Measurements from ENCODE around the gene TEX14.
"Not testable (repeated sequence)": the region's sequence is repeated elsewhere in the genome, so short reads cannot be mapped to it uniquely, and the experiment has no call there.

TEX14 gene

GRCh38 chr17:58568044-58568799, 123.6 kb downstream of the TEX14 start:
- H3K27me3 ChIP-seq (ENCODE audit: control insufficient read depth, insufficient read depth, low read length, poor library complexity, severe bottlenecking) = no peaks in the 10 kb centered on the region
- no peaks in the 10 kb centered on the region for H3K9me3 ChIP-seq (ENCODE audit: control insufficient read depth, low read length)
- 93% methylated on average over 1 of the region's 1 CpG for WGBS, 2 experiments

DNA sequence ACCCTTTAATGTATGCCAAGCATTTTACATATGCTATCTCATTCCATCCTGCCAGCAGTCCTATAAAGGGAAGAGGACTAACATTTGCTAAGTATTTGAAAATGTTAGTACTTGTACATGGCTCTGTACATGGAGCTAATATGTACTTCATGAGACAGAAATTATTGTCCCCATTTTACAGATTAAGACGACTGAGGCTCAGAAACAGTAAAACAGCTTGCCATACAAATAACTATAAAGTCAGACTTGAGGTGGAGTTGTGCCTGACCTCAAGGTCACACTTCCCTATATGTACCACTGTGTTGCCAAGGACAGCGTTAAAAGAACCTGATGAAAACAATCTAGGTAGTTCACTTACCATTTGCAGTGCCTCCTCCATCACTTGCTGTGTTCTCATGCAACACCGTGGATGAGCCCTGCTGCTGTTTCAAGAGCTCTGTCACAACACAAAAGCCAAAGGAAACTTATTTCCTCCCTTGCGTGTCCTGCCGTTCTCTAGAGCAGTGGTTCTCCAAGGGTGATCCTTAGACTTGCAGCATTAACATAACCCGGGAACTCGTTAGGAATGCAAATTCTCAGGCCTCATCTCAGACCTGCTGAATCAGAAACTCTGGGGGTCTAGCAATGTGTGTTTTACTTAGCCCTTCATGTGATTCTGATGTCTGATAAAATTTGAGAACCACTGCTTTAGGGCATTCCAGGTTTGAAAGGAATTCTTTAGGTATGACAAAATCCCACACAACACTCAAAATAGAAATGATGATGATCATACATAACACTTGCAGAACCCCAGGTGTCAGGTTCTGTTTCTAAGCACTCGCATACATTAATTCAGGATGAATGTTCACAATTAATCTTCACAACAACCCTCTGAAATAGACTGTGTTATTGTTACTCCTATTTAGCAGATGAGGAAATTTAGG, 126.2 kb downstream of the TEX14 start:
- H3K4me3 ChIP-seq (ENCODE audit: insufficient read depth, low read depth, low read length) = no peak overlapping the region
- no peak overlapping the region for H3K27ac ChIP-seq (ENCODE audit: insufficient read depth, low read depth, low read length, poor library complexity, severe bottlenecking)
- H3K4me1 ChIP-seq (ENCODE audit: control insufficient read depth, insufficient read depth, low read length) = no peaks in the 10 kb centered on the region
- 45 to 49% methylated on average over 8 of the region's 8 CpGs for WGBS, 2 experiments
- no peaks in the 10 kb centered on the region for H3K36me3 ChIP-seq (ENCODE audit: control insufficient read depth, insufficient read depth, low read length)
- no peaks in the 10 kb centered on the region for H3K9me3 ChIP-seq (ENCODE audit: control insufficient read depth, low read length)
- H3K27me3 ChIP-seq (ENCODE audit: control insufficient read depth, insufficient read depth, low read length, poor library complexity, severe bottlenecking) = no peaks in the 10 kb centered on the region

More at GRCh38 chr17:58568044-58568799, 123.6 kb downstream of the TEX14 start:
- Histone ChIP-seq H3K27ac (ENCODE audit: insufficient read depth, low read depth, low read length, poor library complexity, severe bottlenecking) (no peak overlapping the region), H3K36me3 (ENCODE audit: control insufficient read depth, insufficient read depth, low read length) (no peaks in the 10 kb centered on the region), H3K4me3 (ENCODE audit: insufficient read depth, low read depth, low read length) (no peak overlapping the region), H3K4me1 (ENCODE audit: control insufficient read depth, insufficient read depth, low read length) (no peaks in the 10 kb centered on the region)

DNA sequence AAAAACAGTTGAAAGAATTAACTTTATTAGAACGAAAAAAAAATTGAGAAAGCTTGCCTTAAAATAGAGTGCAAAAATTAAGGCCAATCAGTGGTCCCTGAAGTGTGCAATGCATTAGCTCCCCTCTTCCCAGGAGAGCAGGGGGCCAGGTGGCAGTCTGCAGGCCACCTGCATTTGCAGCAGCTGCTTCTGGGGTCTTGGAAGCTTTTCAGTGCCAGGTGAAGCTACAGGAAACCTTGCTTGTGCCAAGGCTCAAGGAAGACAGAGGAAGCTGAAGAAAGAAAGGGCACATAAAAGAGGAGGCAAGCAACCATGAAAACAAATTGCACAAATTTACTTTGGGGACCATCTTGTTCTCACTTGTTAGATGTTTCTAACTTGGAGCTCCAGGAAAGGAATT, 126.9 kb downstream of the TEX14 start:
- Histone ChIP-seq H3K4me1 (ENCODE audit: control insufficient read depth, insufficient read depth, low read length) (no peaks in the 10 kb centered on the region), H3K4me3 (ENCODE audit: insufficient read depth, low read depth, low read length) (no peak overlapping the region), H3K27ac (ENCODE audit: insufficient read depth, low read depth, low read length, poor library complexity, severe bottlenecking) (no peak overlapping the region), H3K36me3 (ENCODE audit: control insufficient read depth, insufficient read depth, low read length) (no peaks in the 10 kb centered on the region), H3K27me3 (ENCODE audit: control insufficient read depth, insufficient read depth, low read length, poor library complexity, severe bottlenecking) (no peaks in the 10 kb centered on the region), H3K9me3 (ENCODE audit: control insufficient read depth, low read length) (no peaks in the 10 kb centered on the region)
- WGBS, 2 experiments = 78 to 94% methylated on average over 1 of the region's 1 CpG

- no peaks in the 10 kb centered on the region for H3K36me3 ChIP-seq (ENCODE audit: control insufficient read depth, insufficient read depth, low read length)
- no peaks in the 10 kb centered on the region for H3K4me1 ChIP-seq (ENCODE audit: control insufficient read depth, insufficient read depth, low read length)
- 97 to 100% methylated on average over 2 of the region's 2 CpGs for WGBS, 2 experiments
Observed at GRCh38 chr17:58564243-58564642, 127.6 kb downstream of the TEX14 start.

GRCh38 chr17:58560511-58560910, 131.3 kb downstream of the TEX14 start:
- H3K9me3 ChIP-seq (ENCODE audit: control insufficient read depth, low read length) = no peaks in the 10 kb centered on the region
- no peak overlapping the region for H3K27ac ChIP-seq (ENCODE audit: insufficient read depth, low read depth, low read length, poor library complexity, severe bottlenecking)
- H3K36me3 ChIP-seq (ENCODE audit: control insufficient read depth, insufficient read depth, low read length) = no peaks in the 10 kb centered on the region
- H3K4me1 ChIP-seq (ENCODE audit: control insufficient read depth, insufficient read depth, low read length) = no peaks in the 10 kb centered on the region
- H3K4me3 ChIP-seq (ENCODE audit: insufficient read depth, low read depth, low read length) = no peak overlapping the region
- H3K27me3 ChIP-seq (ENCODE audit: control insufficient read depth, insufficient read depth, low read length, poor library complexity, severe bottlenecking) = no peaks in the 10 kb centered on the region
- WGBS, 2 experiments = 92 to 95% methylated on average over 1 of the region's 1 CpG

More at GRCh38 chr17:58564243-58564642, 127.6 kb downstream of the TEX14 start:
- no peak overlapping the region for H3K4me3 ChIP-seq (ENCODE audit: insufficient read depth, low read depth, low read length)
- H3K27ac ChIP-seq (ENCODE audit: insufficient read depth, low read depth, low read length, poor library complexity, severe bottlenecking) = no peak overlapping the region
- H3K9me3 ChIP-seq (ENCODE audit: control insufficient read depth, low read length) = no peaks in the 10 kb centered on the region
- H3K27me3 ChIP-seq (ENCODE audit: control insufficient read depth, insufficient read depth, low read length, poor library complexity, severe bottlenecking) = no peaks in the 10 kb centered on the region

DNA sequence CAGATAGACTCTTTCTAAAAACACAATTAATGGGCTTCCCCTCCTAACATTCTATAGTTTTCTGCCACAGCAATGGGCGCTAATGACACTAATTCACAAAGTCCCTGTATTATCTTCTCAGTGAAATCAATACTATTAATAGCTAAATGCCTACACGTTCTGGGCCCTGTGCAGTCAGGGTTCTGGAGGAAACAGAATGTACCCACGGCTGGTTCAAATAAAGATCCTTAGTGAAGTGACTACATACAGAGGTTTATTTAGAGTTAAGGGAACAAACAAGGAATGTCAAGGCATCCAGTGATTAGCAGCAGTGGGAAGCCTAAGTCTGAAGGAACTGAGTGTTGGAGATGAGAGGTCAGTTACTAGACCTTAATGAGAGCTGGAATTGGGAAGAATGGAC, 133.9 kb downstream of the TEX14 start:
- no peaks in the 10 kb centered on the region for H3K36me3 ChIP-seq (ENCODE audit: control insufficient read depth, insufficient read depth, low read length)
- 88 to 92% methylated on average over 3 of the region's 3 CpGs for WGBS, 2 experiments
- H3K9me3 ChIP-seq (ENCODE audit: control insufficient read depth, low read length) = no peaks in the 10 kb centered on the region
- H3K27me3 ChIP-seq (ENCODE audit: control insufficient read depth, insufficient read depth, low read length, poor library complexity, severe bottlenecking) = no peaks in the 10 kb centered on the region
- no peaks in the 10 kb centered on the region for H3K4me1 ChIP-seq (ENCODE audit: control insufficient read depth, insufficient read depth, low read length)
- H3K27ac ChIP-seq (ENCODE audit: insufficient read depth, low read depth, low read length, poor library complexity, severe bottlenecking) = no peak overlapping the region
- no peak overlapping the region for H3K4me3 ChIP-seq (ENCODE audit: insufficient read depth, low read depth, low read length)

DNA sequence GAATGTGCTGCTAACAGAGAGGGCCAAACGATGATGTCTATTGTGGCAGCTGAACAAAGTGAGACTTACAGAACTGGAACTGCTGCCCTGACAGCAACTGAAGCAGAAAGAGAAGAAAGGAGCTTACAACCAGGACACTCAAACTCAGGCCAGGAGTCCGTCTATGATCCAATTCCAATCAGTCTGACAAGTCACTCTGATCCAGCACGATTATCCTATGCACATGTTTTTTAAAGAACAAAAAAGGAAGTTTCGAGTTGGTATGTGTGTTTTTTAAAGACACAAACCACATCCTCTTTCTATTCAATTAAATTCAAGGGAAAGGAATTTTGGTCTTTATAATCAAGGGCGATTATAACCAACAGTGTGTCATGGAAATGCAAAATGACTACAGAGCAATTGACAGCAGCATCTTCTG, 135.0 kb downstream of the TEX14 start:
- no peak overlapping the region for H3K4me3 ChIP-seq (ENCODE audit: insufficient read depth, low read depth, low read length)
- no peaks in the 10 kb centered on the region for H3K27me3 ChIP-seq (ENCODE audit: control insufficient read depth, insufficient read depth, low read length, poor library complexity, severe bottlenecking)
- no peak overlapping the region for H3K27ac ChIP-seq (ENCODE audit: insufficient read depth, low read depth, low read length, poor library complexity, severe bottlenecking)
- H3K4me1 ChIP-seq (ENCODE audit: control insufficient read depth, insufficient read depth, low read length) = no peaks in the 10 kb centered on the region
- H3K36me3 ChIP-seq (ENCODE audit: control insufficient read depth, insufficient read depth, low read length) = no peaks in the 10 kb centered on the region
- WGBS, 2 experiments = 87 to 91% methylated on average over 3 to 5 of the region's 5 CpGs
- H3K9me3 ChIP-seq (ENCODE audit: control insufficient read depth, low read length) = no peaks in the 10 kb centered on the region

DNA sequence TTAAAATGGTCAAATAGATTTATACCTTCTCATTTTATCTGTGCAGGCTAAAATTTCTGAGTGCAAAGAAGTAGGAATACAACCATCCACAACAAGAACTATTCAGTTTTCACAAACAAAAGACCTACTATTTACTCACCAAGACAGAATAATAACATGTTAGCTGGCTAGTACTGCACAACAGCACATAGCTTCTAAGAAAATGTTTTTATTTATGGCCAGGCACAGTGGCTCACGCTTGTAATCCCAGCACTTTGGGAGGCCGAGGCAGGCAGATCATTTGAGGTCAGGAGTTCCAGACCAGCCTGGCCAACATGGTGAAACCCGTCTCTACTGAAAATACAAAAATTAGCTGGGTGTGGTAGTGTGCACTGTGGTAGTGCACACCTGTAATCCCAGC, 136.7 kb downstream of the TEX14 start:
- H3K4me3 ChIP-seq (ENCODE audit: insufficient read depth, low read depth, low read length); H3K36me3 ChIP-seq (ENCODE audit: control insufficient read depth, insufficient read depth, low read length); H3K4me1 ChIP-seq (ENCODE audit: control insufficient read depth, insufficient read depth, low read length); H3K27ac ChIP-seq (ENCODE audit: insufficient read depth, low read depth, low read length, poor library complexity, severe bottlenecking); H3K27me3 ChIP-seq (ENCODE audit: control insufficient read depth, insufficient read depth, low read length, poor library complexity, severe bottlenecking); H3K9me3 ChIP-seq (ENCODE audit: control insufficient read depth, low read length): not testable (repeated sequence)
- 91 to 93% methylated on average over 3 of the region's 3 CpGs for WGBS, 2 experiments

- Histone ChIP-seq H3K4me3 (ENCODE audit: insufficient read depth, low read depth, low read length) (no peak overlapping the region), H3K27me3 (ENCODE audit: control insufficient read depth, insufficient read depth, low read length, poor library complexity, severe bottlenecking) (no peaks in the 10 kb centered on the region), H3K4me1 (ENCODE audit: control insufficient read depth, insufficient read depth, low read length) (no peaks in the 10 kb centered on the region), H3K9me3 (ENCODE audit: control insufficient read depth, low read length) (no peaks in the 10 kb centered on the region), H3K27ac (ENCODE audit: insufficient read depth, low read depth, low read length, poor library complexity, severe bottlenecking) (no peak overlapping the region), H3K36me3 (ENCODE audit: control insufficient read depth, insufficient read depth, low read length) (no peaks in the 10 kb centered on the region)
- WGBS, 2 experiments = 84 to 92% methylated on average over 2 of the region's 2 CpGs
Observed at GRCh38 chr17:58541249-58541648, 150.6 kb downstream of the TEX14 start.

DNA sequence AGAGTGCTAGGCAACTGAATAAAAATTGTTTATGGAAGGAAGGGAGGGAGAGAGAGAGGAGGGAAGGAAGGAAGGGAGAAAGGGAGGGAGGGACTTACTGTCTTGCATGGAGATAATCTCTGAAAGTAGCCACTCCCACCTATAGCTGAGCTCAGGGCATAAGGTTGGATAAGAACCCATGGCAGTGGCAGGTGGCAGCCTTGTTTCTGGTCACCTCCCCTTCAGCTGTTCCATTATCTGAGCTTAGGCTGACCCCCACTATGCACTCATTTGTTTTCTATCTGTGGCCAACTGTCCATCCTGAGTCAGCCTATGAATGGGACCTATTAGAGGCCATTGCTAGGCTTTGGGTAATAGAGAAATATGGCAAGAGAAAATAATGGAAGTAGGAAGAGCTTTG, 152.1 kb downstream of the TEX14 start:
- no peak overlapping the region for H3K27ac ChIP-seq (ENCODE audit: insufficient read depth, low read depth, low read length, poor library complexity, severe bottlenecking)
- H3K9me3 ChIP-seq (ENCODE audit: control insufficient read depth, low read length) = no peaks in the 10 kb centered on the region
- H3K4me1 ChIP-seq (ENCODE audit: control insufficient read depth, insufficient read depth, low read length) = no peaks in the 10 kb centered on the region
- H3K36me3 ChIP-seq (ENCODE audit: control insufficient read depth, insufficient read depth, low read length) = no peaks in the 10 kb centered on the region
- H3K4me3 ChIP-seq (ENCODE audit: insufficient read depth, low read depth, low read length) = no peak overlapping the region
- no peaks in the 10 kb centered on the region for H3K27me3 ChIP-seq (ENCODE audit: control insufficient read depth, insufficient read depth, low read length, poor library complexity, severe bottlenecking)

Measured in ectodermal cell (in vitro differentiated cells).